A549 (cell line): ENCODE measurements around the gene CCND1.

Source experiments
- CTCF ChIP-seq: fragments of >200 bp; sonication (Bioruptor Twin); formaldehyde crosslinking; IDR thresholded peaks from 3 replicates; pipeline ENCODE4 v1.5.1; 2016
- ESRRA ChIP-seq: fragments of 150-350 bp; IDR thresholded peaks from 2 replicates; pipeline ENCODE4 v1.6.1; 2014; ENCODE audit warnings: mild to moderate bottlenecking, low read length, borderline replicate concordance
- FOSL2 ChIP-seq, 2 experiments: fragments of 450-650 bp in 1 of 2; fragments of >200 bp in 1 of 2; sonication (Bioruptor Twin) in 1 of 2; formaldehyde crosslinking; IDR thresholded peaks; 2 replicates each; pipeline versions ENCODE4 v1.5.0 to v1.6.1; 2016 to 2020; ENCODE audit warnings: mild to moderate bottlenecking in 1 of 2, moderate library complexity in 1 of 2
- HDAC2 ChIP-seq: fragments of 200-600 bp; sonication (generic); IDR thresholded peaks from 2 replicates; pipeline ENCODE4 v1.6.1; 2016
- POLR2A ChIP-seq: IDR thresholded peaks from 2 replicates; pipeline ENCODE4 v1.6.1; 2012; ENCODE audit warnings: mild to moderate bottlenecking, low read length
- RFX5 ChIP-seq: fragments of 450-650 bp; IDR thresholded peaks from 2 replicates; pipeline ENCODE4 v1.7.1; 2014; ENCODE audit warnings: antibody characterized with exemption, mild to moderate bottlenecking, moderate library complexity
- SMC3 ChIP-seq: fragments of >200 bp; sonication (Bioruptor Twin); formaldehyde crosslinking; IDR thresholded peaks from 3 replicates; pipeline ENCODE4 v1.6.1; 2018; ENCODE audit warnings: inconsistent platforms

- TF ChIP-seq SMC3 (no peak), HDAC2 (no peak), FOSL2 (IDR thresholded peaks at IDR 0.05) (no peak), FOSL2 (CRISPR knock-in tag; IDR thresholded peaks at IDR 0.05) (no peak), ESRRA (no peak), RFX5 (no peak), POLR2A (no peak), CTCF (no peak)
Measured at GRCh38 chr11:69691463-69691862, 50.5 kb downstream of the CCND1 start.
